Stimulated activated CD4-positive, alpha-beta T cell treated with anti-CD3 and anti-CD28 coated beads, Interleukin-4, amount 100 ng/mL, for 4 hours (primary cell): ENCODE measurements around the gene RUVBL1.
"Not testable (repeated sequence)": the region's sequence is repeated elsewhere in the genome, so short reads cannot be mapped to it uniquely, and the experiment has no call there.

Source experiments
- DNase-seq, 2 experiments: peaks; one replicate each; pipeline ENCODE4 v3.0.0-alpha.2; 2020

The RUVBL1 gene

DNA sequence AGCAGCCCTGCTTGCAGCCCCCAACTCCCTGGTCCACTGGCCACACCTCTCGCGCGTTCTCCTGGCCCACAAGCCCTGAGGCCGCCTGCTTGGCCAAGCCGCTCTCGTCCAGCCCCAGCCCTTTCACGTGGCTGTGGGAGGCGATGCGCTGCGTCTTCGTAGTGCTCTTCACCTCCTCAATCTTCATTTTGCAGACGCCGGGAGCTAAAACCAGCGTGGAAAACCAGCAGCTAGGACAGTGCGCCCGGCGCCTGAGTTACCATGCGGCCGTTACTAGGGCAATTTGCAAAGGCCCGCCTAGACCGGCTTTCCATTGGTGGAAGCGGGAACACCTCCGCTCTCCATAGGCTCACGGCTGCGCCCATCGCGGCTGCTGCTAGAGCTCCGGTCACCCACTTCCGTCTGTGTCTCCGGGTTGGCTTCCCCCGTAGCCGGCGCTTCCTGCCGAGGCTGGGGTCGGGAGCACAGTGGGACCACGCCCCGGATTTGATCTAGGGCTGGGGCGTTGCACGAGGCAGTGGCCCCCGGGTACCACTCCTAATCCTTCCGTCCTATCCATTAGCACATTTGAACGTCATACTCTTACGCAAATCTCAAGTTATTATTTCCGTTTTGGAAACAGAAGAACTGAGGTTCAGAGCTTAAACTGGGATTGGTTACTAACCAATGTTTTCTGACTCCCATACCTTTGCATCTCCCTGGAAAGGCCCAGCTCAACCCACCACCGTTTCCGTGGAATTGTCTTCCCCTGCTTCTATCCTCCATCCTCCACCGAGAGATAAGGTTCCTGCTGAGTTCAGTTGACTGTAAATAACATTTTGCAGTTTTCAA, at the start of gene RUVBL1:
Gene RUVBL1 (minus strand): TSS at position 275 of the 831 bp plus-strand sequence. CDS start 88 bp downstream, at position 187.
- DNase-seq = peak; percentile 92 to 96

DNA sequence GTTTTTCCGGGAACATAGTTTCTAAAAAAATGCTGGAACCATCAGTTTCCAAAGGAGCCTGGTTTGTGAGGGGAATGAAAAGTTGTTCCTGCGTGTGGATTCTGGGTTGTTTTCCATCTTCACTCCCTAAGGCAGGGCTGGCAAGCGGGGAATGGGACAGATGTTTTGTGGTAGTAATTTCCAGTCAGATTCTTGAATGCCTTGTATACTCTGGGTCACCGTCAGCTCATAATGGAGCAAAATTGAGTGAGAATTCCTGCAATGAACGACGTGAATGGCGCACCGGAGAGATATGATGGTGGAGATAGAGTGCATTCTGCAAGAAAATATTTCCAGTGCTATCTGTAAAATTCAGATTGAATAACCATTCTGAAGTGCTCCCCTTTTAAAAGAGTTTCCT, 49.6 kb upstream of the RUVBL1 start:
- DNase-seq = no peak

DNA sequence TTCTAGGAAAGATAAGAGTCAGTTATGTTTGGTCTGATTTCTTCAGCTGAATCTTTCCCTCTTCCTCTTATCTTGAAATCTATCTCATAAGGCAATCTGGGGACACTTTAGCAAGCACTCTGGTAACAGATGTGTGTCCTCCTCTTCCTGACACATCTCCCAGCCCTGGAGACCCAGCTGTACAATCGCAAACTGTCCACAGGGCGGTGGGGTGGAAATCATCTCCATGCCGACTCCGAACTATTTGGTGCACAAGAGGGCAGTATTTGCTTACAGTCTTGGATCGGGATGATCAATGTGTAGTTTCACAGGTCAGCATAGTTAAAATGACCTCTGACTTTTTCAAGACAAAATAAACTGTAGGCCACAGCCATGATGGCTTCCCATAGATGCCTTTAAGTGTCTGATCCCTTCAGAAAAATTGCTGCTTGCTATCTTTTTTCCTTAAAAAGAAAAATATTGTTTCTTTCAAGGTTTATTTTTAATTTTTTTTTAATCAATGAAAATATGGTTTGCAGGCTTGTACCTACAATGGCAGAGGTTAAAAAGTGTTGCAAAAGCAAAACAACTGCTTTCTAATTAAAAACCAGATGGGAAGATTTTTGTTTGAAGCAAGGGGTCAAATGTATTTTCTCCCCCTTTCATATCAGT, 47.4 kb upstream of the RUVBL1 start:
- no peak for DNase-seq

DNA sequence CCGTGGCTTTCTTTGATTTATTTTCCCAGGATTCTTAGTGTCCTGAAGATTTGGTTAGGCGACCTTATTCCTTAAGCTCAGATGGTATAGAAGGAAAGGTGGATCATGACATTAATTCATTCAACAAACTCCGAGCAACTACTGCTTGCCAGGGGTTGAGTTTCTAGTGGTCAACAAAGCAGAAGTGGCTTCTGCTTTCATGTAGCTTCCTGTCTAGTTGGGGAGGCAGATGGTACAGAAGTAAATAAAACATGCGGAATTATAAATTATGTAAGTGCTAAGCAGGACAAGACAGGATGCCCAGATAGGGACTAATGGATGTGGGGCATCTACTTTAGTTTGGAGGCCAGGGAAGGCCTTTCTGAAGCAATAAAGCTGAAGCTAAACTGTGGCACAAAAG, 45.2 kb upstream of the RUVBL1 start:
- DNase-seq = no peak

DNA sequence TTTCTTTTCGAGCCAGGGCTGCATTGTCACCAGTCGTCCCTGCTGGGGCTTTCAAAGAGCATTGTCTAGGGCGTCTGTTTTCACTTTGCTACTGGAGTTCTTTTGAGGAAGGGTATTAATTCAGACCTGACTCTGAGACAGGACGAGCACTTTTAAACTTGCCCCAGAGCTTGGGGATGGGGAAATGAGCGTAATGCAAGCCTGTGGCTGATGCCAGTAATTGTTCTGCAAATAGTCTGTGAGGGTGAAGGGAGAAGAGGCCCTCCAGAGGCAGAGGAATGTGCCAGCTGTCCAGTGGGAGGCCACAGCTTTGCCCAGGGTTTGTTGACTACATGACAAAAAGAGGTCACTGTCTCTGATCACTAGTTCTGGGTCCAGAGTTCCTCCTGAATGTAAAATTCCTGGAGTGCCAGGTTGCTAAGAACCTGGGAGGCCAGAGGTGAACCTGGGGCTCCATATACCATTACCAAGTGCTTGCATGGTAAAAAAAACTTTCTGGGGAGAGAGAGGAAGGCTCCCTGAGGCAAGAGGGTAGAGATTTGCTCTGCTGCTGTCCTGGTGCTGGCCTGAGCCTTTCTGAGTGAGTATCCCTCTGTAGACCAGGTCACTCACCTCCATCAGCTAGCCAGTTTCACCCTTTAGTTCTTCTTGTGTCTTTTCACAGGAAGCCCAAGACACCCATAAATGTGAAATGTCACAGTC, 44.5 kb upstream of the RUVBL1 start:
- DNase-seq = no peak

DNA sequence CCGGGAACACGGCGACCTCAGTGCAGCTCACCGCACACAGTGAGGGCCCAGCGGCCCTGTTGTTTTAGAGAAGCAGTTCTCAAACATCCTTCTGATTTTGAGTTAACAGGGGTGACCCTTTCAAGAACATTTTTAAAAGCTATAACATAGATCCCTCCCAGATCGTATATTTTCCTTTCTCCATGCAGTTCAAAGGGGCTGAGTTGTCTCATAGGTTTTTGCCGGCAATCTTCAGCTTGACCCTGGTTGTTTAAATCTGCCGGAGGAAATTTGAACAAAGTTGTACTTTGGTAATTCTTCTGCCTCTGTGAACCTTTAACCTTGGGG, 44.0 kb upstream of the RUVBL1 start:
- DNase-seq = no peak

DNA sequence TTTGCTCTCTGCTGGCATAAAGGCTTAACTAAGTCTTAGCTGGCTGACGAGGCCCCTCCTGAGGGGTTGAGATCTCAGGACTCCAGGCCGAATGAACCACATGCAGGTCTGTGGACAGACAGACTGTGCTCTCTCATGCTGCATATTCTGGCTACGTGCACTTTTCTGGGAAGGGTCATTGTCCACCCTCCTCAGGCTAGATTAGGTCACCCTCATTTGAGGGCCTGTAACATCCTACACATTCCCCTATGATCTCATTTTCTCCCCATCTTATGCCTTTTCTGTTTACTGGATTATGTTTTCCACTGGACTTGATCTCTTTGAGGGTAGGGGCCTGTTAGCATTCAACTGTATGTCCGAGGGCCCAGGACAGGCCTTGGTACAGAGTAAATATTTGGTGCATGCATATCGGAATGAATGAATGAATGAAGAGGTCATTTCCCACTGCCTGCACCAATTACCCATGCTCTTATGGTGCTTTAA, 43.4 kb upstream of the RUVBL1 start:
- no peak for DNase-seq

DNA sequence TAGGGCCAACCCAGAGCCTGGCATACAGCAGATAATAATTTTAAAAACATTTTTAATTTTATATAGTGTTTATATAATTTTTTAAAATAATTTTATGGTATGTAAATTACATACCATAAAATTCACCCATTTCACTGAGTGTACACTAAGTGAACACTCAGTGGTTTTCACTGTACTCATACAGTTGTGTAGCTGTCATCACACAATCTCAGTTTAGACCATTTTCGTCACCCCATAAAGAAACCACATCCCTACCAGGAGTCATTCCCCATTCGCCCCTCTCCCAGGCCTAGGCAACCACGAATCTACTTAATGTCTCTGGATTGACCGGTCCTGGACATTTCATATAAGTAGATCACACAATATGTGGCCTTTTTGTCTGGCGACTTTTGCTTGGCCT, 39.8 kb upstream of the RUVBL1 start:
- no peak for DNase-seq

DNA sequence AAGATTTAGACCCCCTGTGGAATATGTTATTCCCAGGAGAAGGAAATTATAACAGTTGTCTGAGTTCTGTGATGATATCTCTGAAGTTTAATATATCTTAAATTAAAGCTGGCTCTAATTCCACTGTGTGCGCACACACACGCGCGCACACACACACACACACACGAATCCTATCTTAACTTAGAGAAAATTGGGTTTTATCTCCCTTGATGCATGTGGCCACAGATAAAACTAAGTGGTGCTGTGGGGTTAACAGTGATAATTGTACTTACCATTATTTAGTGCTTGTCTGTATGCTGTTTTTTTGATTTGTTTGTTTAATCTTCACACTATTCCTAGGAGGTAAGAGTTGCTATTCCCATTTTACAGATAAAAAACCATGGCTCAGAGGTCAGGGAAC, 37.0 kb upstream of the RUVBL1 start:
- no peak for DNase-seq

DNA sequence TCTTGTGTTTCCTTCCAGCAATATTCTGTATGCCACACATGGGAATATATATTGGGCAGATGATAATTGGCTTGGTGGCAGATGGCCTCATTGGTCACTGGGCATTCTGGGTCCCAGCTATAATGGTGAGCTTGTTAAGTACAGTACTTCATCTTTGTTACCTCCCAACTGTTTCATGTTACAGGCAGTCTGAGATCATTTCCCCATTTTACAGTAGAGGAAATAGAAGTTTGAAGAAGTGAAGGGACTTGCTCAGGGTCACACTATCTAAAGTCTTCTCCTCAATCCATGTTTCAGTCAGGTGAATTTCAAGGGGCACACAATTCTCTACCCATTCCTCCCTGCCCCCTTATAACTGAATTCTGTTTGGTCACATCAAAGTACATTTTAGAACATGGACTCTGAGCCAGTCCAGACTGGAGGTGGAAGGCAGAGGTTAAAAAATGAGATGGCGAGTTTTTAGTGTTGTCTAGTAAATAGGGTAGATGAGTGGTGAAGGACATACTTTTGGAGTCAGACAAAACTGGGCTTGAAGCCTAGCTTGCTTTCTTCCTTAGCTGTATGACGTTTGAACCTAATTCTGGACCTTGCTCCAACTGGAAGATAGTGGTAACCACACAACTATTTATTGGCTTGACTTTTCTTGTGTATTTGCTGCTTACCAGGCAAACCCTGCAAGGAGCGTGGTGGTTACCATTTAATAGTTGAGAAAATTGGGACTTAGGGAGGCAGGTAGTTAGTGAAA, 32.2 kb upstream of the RUVBL1 start:
- no peak for DNase-seq

DNA sequence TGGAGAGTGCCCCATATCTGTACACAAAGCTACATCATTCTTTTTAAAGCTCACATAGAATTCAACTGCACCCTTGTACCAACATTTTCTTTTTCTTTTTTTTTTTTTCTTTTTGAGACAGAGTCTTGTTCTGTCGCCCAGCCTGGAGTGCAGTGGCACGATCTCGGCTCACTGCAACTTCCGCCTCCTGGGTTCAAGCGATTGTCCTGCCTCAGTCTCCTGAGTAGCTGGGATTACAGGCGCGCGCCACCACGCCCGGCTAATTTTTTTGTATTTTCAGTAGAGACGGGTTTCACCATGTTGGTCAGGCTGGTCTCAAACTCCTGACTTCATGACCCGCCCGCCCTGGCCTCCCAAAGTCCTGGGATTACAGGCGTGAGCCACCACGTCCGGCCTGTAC, 30.7 kb upstream of the RUVBL1 start:
- DNase-seq = not testable (repeated sequence)

DNA sequence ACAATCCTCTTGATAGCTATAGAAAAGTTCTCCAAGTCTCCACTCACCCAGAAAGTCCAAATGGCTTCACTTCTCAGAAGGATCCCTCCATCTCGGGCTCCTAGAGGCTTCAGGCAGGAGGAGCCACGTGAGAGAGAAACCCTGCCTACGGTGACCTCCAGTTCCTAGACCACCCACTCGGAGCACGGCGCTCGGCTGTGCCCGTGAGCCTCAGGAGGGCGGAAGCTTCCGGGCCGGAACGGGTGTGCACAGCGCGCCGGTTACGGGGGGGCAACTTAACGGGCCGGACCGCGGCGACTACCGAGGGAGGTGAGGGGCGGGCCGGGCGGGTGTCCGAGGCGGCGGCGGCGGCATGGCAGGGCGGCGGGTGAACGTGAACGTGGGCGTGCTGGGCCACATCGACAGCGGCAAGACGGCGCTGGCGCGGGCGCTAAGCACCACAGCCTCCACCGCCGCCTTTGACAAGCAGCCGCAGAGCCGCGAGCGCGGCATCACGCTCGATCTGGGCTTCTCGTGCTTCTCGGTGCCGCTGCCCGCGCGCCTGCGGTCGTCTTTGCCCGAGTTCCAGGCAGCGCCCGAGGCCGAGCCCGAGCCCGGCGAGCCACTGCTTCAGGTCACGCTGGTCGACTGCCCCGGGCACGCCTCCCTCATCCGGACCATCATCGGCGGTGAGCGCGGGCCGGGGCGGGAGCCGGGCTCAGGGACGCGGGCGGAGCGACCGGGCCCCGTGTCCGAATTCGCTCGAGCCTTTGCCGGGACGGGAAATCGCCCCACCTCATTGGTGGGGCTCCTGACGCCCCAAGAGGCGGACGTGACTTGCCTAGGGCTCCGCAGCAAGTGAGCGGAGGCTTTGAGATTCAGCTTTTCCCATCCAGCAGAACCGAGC, 29.8 kb upstream of the RUVBL1 start, which contains the start of gene EEFSEC:
Gene EEFSEC (plus strand): TSS at position 326 of the 886 bp plus-strand sequence. CDS start 27 bp downstream, at position 353.
- peak; percentile 82 to 86 for DNase-seq

DNA sequence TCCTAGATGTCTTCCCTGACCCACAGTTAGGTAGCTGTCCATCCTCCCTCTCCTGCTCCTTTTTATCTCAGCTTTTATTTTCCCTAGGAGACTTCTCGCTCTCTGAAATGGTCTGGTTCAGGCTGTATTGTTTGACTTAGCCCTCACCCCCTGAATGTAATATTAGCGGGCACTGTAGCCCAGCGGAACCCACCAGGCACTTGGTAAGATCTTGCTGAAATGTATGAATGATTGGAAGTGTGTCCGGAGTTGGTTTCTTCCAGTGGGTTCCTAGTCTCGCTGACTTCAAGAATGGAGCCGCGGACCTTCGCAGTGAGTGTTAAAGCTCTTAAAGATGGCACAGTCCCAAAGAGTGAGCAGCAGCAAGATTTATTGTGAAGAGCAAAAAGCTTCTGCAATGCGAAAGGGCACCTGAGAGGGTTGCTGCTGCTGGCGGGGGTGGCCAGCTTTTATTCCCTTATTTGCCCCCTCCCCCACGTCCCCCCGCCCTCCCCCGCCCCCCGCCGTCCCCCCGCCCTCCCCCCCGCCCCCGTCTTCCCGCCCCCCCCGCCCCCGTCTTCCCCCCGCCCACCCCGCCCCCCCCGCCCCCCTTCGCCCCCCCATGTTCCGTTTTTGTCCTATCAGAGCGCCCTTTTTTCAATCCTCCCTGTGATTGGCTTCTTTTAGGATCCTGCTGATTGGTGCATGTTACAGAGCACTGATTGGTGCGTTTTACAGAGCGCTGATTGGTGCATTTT, 29.0 kb upstream of the RUVBL1 start:
- no peak for DNase-seq

DNA sequence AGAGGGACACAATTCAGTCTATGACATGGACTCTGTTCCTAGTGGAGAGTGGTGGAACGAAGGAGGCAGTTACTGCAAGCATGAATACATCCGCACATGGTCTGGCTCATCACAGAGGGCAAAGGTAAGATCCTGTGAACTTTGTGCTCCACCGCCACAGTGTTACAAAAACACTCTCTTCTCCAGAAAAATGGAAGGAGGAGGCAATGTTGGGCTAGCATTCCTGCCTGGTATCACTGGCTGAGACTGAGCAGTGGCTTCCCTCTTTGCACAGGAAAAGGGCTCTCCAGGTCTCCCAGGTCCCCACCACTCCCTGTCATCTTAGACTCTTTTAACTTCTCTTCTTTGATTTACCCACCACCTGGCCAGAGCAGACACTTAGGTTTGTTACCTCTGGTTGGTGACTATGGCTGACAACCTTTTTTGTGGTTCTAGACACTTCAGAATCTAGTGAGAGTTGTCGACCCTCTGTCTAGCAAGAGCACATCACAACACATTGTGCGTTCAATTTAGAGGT, 28.2 kb upstream of the RUVBL1 start:
- DNase-seq = no peak

DNA sequence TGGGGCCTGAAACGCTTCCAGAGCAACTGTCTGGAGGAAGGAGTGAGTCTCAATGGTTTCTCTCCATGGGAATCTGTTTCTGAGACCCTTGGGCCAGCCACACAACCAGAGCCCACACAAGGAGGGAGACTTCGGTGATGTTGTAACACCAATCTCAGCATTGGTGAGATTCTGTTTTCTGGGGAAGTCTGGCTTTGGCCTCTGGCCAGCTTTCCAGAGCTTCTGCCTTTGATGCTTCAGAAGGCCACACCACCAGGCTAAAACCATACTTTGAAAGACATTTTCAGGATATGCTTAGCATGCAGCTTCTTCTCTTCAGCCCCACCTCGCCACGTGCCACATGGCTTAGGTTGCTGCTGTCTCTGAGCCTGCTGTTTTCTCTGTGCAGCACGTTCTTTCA, 26.0 kb upstream of the RUVBL1 start:
- no peak for DNase-seq

DNA sequence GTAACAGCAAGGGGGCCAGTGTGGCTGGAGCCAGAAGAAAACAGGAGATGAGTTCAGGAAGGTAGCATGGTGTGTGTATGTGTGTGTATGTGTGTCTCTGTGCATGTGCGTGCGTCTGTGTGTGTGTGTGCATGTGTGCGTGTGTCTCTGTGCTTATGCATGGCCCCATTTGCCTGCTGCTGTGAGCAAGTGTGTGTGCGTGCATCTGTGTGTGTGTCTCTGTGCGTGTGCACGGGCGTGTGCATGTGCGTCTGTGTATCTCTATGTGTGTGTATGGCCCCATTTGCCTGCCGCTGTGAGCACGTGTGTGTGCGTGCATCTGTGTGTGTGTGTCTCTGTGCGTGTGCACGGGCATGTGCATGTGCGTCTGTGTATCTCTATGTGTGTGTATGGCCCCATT, 22.6 kb upstream of the RUVBL1 start:
- DNase-seq = no peak

DNA sequence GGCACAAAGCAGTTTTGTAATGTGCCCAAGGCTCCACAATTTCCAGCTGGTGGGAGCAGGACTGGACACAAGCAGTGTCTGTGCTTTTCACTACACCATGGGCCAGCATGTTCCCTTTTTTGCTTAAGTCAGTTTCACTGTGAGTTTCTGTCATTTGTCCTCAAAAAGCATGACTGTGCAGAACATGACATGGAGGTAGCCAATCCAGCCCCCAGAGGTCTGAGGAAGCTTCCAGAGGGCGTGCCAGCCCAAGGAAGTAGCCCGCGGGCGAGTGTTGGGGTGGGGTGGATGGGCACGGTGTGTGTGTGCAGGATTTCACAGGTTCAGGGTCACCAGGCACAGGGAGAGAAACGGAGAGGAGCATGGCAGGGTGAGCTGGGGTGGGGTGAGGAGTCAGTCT, 21.7 kb upstream of the RUVBL1 start:
- DNase-seq = no peak

DNA sequence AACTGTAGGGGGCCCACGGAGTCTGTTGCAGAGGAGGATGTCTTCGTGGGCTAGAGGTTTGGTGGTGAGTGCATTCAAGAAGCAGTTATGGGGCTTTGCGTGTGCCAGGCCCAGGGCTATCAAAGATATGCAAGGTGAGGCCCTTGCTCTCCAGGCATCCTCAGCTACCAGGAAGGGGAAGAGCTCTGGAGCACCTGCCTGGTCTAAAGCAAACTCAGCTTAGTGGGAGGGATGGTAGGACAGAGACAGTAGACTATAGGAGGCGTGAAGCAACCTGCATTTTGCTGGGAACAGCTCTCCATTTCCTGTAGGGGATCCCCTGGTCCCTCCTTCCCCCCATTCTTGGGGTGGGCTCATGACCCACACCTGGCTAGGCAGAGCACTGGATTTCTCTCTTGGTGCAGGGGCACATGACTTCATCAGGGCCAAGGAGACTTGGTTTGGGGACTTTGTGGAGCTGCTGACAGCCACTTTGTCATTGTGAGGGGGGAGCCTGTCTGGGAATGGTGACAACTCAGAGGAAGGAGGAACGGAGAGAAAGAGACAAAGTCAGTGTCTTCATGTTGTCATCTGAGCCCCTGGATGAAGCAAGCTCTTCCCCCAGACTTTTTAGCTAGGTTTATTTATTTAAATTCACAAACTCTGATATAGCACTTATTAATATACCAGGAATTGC, 21.0 kb upstream of the RUVBL1 start:
- no peak for DNase-seq

DNA sequence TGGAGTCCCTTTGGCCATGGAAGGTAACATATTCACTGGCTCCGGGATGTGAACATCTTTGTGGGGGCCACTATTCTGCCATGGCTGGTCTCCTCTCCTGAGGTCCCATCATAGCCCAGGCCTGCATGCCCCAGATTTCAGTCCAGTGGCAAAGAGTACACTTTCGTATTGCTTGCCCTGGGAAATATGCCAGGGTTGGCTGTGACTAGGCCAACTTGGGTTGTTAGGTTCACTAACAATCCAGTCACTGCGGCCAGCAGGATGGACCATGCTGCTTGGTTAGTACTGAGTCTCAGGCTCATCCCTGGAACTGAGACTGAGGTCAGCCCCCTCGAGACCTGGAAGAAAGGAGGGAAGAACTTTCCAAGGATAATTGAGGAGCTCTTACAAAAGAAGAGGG, 19.9 kb upstream of the RUVBL1 start:
- no peak for DNase-seq

DNA sequence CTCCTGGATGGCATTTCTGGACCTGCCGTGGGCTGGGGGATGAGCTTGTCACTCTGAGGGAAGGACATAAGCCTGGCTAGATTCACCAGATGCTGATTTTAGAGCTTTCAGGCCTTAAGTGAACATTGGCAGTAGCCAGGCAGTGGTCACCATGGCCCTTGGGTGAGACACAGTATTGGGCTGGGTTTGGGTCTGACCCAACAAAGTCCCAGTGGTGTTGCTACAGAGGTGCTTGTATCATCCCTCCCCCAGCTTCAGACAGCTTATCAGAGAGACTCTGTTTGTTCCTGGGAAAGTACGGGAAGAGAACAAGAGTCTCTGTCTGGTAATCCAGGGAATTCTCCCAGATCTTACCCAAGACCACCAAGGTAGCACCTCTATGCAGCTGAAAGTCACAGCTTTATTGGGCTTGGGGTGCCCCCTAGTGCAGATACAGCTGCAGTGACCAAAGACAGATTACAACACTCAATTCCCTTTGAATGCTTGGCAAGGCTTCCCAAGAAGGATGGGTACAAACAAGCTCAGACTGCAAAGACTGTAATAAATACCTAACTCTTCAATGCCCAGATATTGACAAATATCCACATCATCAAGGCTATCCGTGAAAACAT, 9.8 kb upstream of the RUVBL1 start:
- peak; percentile 30 to 40 for DNase-seq
